Measurements from ENCODE around the gene NTN1. TPM values are rescaled to one million over a fixed set of nuclear protein-coding genes. Genes with fewer than 3 reads are reported as not detected.

NTN1 gene
- total RNA-seq, 1 experiment from 2014 or later = 4.2 TPM

DNA sequence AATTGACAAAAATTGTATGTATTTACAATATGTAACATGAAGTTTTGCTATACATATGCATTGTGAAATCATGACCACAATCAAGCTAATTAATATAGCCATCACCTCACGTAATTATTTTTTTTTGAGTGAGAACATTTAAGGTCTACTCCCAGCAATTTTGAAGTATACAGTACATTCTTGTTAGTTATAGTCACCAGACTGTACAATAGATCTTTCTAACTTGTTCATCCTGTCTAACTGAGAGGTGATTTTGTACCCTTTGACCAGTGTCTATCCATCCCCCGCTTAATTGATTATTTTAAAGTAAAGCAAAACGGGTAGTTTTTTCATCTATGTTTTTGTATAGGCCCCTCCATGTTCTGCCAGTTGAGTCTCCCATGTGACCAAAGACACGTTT, 30.3 kb downstream of the NTN1 start:
- ChIA-PET POLR2A (no interaction called here), CTCF (no interaction called here), RAD21 (ENCODE audit: low non-redundant PET in 1 of 2, low total read pairs in 2 of 2, uncharacterized antibody in 2 of 2, unreplicated experiment in 2 of 2) (no interaction called here)
- H3K36me3 ChIP-seq (ENCODE audit: control insufficient read depth in 1 of 2, insufficient read depth in 2 of 2, low read length in 2 of 2) = no peaks in the 10 kb centered on the region
- H3K9ac ChIP-seq (ENCODE audit: low read length) = peak overlapping the region; percentile 55; the same call in 1 of the 2 replicates
- H4K20me1 ChIP-seq (ENCODE audit: insufficient read depth) = no peaks in the 10 kb centered on the region
- DNase-seq (ENCODE audit: low read depth, low spot score) (no peak), ATAC-seq (no peak)
- H3K9me2 ChIP-seq (ENCODE audit: insufficient read depth) = no peaks in the 10 kb centered on the region
- peaks cover 22 to 26% of the 10 kb centered on the region in 2 experiments for H3K4me1 ChIP-seq (ENCODE audit: control insufficient read depth in 1 of 2, insufficient read depth in 2 of 2, low read length in 2 of 2)
- H3K4me2 ChIP-seq (ENCODE audit: low read length) = peak overlapping the region; percentile 78
- intact Hi-C loops (cut with micrococcal nuclease) = no loop called here
- TF ChIP-seq JUND (IDR thresholded peaks at IDR 0.05) (no peak), ZNF274 (IDR thresholded peaks at IDR 0.05; ENCODE audit: low read depth, low read length) (no peak), EGR1 (IDR thresholded peaks at IDR 0.05; ENCODE audit: low read depth) (no peak), CBX3 (IDR thresholded peaks at IDR 0.05; ENCODE audit: low read depth) (no peak), ELF1 (IDR thresholded peaks at IDR 0.05; ENCODE audit: borderline replicate concordance, low read depth) (no peak), POLR2A (IDR thresholded peaks at IDR 0.05; ENCODE audit: borderline replicate concordance, extremely low read depth, insufficient read depth, insufficient read length) (no peak), SIN3A (IDR thresholded peaks at IDR 0.05; ENCODE audit: low read depth) (no peak), POLR2AphosphoS5 (IDR thresholded peaks at IDR 0.05; ENCODE audit: low read depth, low read length) (no peak), SRF (IDR thresholded peaks at IDR 0.05; ENCODE audit: low read depth) (no peak)
- TF ChIP-seq, protein P1, sequence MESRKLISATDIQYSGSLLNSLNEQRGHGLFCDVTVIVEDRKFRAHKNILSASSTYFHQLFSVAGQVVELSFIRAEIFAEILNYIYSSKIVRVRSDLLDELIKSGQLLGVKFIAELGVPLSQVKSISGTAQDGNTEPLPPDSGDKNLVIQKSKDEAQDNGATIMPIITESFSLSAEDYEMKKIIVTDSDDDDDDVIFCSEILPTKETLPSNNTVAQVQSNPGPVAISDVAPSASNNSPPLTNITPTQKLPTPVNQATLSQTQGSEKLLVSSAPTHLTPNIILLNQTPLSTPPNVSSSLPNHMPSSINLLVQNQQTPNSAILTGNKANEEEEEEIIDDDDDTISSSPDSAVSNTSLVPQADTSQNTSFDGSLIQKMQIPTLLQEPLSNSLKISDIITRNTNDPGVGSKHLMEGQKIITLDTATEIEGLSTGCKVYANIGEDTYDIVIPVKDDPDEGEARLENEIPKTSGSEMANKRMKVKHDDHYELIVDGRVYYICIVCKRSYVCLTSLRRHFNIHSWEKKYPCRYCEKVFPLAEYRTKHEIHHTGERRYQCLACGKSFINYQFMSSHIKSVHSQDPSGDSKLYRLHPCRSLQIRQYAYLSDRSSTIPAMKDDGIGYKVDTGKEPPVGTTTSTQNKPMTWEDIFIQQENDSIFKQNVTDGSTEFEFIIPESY (IDR thresholded peaks at IDR 0.05; ENCODE audit: extremely low read depth, insufficient replicate concordance, low read length) = no peak
- TF ChIP-seq, protein P2, sequence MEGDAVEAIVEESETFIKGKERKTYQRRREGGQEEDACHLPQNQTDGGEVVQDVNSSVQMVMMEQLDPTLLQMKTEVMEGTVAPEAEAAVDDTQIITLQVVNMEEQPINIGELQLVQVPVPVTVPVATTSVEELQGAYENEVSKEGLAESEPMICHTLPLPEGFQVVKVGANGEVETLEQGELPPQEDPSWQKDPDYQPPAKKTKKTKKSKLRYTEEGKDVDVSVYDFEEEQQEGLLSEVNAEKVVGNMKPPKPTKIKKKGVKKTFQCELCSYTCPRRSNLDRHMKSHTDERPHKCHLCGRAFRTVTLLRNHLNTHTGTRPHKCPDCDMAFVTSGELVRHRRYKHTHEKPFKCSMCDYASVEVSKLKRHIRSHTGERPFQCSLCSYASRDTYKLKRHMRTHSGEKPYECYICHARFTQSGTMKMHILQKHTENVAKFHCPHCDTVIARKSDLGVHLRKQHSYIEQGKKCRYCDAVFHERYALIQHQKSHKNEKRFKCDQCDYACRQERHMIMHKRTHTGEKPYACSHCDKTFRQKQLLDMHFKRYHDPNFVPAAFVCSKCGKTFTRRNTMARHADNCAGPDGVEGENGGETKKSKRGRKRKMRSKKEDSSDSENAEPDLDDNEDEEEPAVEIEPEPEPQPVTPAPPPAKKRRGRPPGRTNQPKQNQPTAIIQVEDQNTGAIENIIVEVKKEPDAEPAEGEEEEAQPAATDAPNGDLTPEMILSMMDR (IDR thresholded peaks at IDR 0.05 in 2 of 3, conservative IDR thresholded peaks at IDR 0.05 in 1 of 3; ENCODE audit: borderline replicate concordance in 1 of 3, insufficient read depth in 1 of 3, low read depth in 2 of 3, low read length in 2 of 3) = no peak
- TF ChIP-seq, protein P3, sequence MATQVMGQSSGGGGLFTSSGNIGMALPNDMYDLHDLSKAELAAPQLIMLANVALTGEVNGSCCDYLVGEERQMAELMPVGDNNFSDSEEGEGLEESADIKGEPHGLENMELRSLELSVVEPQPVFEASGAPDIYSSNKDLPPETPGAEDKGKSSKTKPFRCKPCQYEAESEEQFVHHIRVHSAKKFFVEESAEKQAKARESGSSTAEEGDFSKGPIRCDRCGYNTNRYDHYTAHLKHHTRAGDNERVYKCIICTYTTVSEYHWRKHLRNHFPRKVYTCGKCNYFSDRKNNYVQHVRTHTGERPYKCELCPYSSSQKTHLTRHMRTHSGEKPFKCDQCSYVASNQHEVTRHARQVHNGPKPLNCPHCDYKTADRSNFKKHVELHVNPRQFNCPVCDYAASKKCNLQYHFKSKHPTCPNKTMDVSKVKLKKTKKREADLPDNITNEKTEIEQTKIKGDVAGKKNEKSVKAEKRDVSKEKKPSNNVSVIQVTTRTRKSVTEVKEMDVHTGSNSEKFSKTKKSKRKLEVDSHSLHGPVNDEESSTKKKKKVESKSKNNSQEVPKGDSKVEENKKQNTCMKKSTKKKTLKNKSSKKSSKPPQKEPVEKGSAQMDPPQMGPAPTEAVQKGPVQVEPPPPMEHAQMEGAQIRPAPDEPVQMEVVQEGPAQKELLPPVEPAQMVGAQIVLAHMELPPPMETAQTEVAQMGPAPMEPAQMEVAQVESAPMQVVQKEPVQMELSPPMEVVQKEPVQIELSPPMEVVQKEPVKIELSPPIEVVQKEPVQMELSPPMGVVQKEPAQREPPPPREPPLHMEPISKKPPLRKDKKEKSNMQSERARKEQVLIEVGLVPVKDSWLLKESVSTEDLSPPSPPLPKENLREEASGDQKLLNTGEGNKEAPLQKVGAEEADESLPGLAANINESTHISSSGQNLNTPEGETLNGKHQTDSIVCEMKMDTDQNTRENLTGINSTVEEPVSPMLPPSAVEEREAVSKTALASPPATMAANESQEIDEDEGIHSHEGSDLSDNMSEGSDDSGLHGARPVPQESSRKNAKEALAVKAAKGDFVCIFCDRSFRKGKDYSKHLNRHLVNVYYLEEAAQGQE (IDR thresholded peaks at IDR 0.05; ENCODE audit: low read depth) = no peak
- H3K4me3 ChIP-seq (replicated peaks in 1 of 2; ENCODE audit: low read depth in 1 of 2, low read length in 2 of 2) = peak overlapping the region in 1 of 2 experiments; percentile 44; a peak in 2 of 4 replicates
- H2AFZ ChIP-seq (ENCODE audit: low read depth, low read length, poor library complexity, severe bottlenecking) = no peak overlapping the region
- H3K79me2 ChIP-seq (ENCODE audit: insufficient read depth, low read length) = no peaks in the 10 kb centered on the region
- H3K27me3 ChIP-seq (ENCODE audit: insufficient read depth, low read length) = no peaks in the 10 kb centered on the region
- peak overlapping the region; percentile 77 for H3K27ac ChIP-seq (ENCODE audit: low read depth, low read length)
- no TSS peak for BruUV-seq (replicated peaks)
- no peaks in the 10 kb centered on the region for H3K9me3 ChIP-seq (ENCODE audit: control insufficient read depth in 1 of 2, insufficient read depth in 1 of 2, low read depth in 1 of 2, low read length in 2 of 2)

Measured in HCT116 (cell line).